ENCODE measurements around the gene ACTL10.

DNA sequence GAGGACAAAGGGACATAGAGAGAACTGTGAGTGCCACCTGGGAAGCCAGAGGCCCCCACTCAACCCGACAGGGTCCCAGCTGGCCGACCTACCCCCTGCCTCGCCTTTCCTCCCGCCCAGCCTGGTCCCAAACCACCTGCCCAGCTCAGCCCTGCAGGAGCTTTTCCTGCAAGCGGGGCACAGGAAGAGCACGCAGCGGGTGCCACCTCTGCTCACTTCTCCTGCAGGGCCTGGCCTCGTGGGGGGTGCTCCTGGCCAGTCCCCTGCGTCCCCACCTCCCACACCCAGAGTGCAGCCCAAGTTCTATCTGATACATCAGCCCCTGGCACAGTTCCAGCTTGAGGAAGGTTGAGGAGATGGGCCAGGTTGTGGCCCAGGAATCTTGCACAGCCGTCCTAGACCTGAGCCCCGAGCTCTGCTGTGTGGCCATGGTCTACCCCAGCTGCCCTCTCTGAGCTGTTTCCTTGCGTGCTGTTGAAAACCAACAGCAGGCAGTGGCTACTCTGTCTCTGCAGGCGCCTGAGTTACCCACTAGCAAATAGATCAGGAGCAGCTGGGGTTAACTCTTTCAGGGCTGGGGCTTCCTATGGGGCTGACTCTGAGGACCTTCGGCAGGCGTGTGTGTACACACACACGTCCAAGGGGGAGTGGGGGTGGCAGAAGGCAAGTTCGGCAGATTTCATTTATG, 5.8 kb downstream of the ACTL10 start:
- TF ChIP-seq, protein P1, sequence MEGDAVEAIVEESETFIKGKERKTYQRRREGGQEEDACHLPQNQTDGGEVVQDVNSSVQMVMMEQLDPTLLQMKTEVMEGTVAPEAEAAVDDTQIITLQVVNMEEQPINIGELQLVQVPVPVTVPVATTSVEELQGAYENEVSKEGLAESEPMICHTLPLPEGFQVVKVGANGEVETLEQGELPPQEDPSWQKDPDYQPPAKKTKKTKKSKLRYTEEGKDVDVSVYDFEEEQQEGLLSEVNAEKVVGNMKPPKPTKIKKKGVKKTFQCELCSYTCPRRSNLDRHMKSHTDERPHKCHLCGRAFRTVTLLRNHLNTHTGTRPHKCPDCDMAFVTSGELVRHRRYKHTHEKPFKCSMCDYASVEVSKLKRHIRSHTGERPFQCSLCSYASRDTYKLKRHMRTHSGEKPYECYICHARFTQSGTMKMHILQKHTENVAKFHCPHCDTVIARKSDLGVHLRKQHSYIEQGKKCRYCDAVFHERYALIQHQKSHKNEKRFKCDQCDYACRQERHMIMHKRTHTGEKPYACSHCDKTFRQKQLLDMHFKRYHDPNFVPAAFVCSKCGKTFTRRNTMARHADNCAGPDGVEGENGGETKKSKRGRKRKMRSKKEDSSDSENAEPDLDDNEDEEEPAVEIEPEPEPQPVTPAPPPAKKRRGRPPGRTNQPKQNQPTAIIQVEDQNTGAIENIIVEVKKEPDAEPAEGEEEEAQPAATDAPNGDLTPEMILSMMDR (conservative IDR thresholded peaks at IDR 0.05) = no peak
- no peak for TF ChIP-seq ZFX (IDR thresholded peaks at IDR 0.05)

Data from C4-2B (cell line).